ENCODE data around the gene ITPK1.

DNA sequence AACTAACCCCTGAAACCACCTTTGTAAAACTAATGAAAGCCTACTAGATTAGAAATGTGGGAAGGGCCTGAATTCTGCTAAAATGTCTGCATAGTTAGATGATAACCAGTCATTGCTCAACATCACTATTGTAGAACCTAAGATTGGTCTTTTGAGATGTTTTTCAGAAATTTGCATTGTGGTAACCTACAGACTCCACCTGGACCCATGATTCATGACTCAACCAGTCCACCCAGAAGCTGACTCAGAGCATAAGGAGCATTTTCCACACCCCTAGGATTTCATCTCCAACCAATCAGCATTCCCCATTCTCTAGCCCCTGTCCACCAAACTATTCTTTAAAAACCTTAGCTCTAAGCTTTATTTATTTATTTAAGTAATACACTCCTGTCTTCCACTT lies 223.1 kb downstream of the ITPK1 start:
- TF ChIP-seq, protein P1, sequence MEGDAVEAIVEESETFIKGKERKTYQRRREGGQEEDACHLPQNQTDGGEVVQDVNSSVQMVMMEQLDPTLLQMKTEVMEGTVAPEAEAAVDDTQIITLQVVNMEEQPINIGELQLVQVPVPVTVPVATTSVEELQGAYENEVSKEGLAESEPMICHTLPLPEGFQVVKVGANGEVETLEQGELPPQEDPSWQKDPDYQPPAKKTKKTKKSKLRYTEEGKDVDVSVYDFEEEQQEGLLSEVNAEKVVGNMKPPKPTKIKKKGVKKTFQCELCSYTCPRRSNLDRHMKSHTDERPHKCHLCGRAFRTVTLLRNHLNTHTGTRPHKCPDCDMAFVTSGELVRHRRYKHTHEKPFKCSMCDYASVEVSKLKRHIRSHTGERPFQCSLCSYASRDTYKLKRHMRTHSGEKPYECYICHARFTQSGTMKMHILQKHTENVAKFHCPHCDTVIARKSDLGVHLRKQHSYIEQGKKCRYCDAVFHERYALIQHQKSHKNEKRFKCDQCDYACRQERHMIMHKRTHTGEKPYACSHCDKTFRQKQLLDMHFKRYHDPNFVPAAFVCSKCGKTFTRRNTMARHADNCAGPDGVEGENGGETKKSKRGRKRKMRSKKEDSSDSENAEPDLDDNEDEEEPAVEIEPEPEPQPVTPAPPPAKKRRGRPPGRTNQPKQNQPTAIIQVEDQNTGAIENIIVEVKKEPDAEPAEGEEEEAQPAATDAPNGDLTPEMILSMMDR (conservative IDR thresholded peaks at IDR 0.05; ENCODE audit: low read depth, low read length): no peak
- no peak for TF ChIP-seq EZH2phosphoT487 (IDR thresholded peaks at IDR 0.05; ENCODE audit: borderline replicate concordance, low read length)

All from PC-3 (cell line).